ENCODE data around the gene KCNV2.
A peak's percentile ranks its signal among the peaks of the same experiment; 100 is the strongest.

Gene KCNV2

DNA sequence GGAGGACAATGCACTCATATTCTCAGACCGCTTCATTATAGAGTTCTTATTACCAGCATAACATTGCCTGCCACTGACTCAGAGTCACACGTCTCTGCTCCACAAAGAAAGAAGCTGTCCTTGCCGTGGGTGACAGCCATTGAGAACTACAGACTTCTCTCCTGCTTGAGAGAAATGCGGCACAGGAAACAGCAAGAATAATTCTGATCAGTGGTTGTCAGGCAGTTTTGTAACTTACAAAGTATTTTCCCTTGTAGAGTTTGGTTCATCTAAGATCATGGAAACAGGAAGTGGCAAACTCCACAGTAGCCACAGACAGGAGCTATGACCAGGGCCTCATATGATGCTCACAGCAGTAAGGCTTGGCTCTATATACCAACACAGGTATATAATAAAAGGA, 47.0 kb downstream of the KCNV2 start:
- DNase-seq, result no peak

DNA sequence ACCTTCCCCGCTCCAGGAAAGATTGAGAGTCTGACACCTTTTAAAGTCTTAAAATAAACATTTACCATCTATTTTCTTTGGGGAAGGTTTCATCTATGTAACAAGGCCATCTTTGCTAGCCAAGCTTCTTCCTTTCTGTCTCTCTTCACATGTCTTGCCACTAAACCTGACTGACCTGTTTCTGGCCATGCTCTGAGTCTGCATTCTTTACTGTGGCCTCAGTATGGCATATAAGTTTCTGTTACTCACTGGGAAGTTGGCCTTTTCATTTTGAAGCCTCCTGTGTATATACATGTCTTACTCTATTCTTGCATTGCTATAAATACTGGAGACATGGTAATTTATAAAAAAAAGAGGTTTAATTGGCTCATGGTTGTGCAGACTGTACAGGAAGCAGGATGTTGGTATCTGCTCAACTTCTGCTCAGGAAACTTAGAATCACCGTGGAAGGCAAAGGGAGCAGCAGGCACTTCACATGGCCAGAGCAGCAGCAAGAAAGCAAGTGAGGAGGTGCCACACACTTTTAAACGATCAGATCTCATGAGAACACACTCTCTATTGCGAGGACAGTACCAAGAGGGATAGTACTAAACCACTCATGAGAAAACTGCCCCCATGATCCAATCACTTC, 48.1 kb downstream of the KCNV2 start:
- DNase-seq, result peak; percentile 1

DNA sequence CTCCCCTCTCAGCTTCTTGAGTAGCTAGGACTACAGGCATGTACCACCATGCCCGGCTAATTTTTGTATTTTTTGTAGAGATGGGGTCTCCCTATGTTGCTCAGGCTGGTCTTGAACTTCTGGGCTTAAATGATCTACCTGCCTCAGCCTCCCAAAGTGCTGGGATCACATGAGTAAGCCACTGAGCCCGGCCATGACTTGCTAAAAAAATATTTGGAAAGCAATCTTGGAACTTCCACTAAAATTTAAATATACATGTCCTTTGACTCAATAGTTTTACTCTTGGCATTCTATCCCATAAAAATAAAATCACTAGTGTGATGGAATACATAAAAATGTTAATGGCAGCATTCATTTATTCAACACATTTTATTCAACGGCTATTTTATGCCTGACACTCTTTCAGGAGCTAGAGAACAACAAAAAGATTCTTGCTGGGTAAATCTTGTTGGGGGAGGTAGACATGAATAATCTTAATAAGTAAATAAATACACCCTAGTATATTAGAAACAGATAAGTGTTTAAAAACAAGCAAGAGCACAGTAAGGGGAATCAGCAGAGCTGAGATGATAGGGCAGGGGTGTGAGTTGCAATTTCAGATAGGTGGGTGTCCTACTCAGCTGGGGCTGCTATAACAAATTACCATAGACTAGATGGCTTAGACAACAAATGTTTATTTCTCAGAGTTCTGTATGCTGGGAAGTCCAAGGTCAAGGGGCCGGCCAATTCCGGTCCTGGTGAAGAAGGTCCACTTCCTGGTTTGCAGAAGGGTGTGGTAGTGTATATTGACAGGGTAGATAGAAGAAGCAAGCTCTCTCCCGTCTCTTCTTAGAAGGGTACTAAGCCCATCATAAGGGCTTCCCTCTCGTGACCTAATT, 50.7 kb downstream of the KCNV2 start:
- DNase-seq, result no peak

DNA sequence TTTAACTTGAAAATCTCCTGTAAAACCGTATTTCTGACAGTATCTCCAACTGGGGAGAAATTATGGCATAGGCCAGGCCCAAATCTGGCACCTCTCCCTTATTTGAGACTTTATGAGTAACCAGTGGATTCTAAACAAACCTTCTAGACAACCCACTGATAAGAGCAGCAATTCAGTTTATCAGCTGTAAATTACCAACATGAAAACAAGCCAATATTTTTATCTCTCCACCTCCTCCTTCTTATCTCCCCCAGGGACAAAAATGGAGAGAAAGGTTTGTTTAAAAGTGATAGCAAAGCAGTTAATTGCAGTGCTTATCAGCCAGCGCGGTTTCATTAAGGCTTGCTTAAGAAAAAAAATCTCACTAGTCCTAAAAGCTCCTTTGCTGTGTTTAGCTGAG, 53.8 kb downstream of the KCNV2 start:
- no peak for DNase-seq

- no peak for DNase-seq
Observed at GRCh38 chr9:2771661-2772060, 54.4 kb downstream of the KCNV2 start.

DNA sequence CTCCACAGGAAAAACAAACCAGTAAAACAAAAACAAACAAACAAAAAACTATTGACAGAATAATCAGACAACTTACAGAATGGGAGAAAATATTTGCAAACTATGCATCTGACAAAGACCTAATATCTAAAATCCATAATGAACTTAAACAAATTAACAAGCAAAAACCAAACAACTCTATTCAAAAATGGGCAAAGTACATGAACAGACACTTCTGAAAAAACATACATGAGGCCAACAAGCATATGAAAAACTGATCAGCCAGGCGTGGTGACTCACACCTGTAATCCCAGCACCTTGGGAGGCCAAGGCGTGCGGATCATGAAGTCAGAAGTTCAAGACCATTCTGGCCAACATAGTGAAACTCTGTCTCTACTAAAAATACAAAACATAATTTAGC, 60.1 kb downstream of the KCNV2 start:
- no peak for DNase-seq

DNA sequence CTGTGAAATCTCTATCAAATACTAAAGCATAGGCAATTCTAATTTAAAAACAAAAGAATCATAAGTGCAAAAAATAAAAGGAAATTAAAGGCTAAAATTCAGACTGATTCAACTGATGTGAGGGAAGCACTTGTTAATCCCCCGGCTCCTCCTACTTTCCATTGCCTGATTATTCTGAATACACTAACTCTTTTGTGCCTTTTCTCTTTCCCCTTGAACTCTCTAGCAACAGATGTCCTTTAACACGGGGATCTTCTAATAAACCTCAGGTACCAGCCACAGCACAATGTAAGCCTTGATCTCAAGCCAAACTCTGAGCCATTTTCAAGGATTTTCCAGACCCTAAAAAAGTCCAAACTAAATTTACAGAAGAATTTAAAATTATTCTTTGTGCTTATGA, 61.5 kb downstream of the KCNV2 start:
- no peak for DNase-seq
